Measurements from ENCODE around the gene PSAP. TPM values are rescaled to one million over a fixed set of nuclear protein-coding genes. Genes with fewer than 3 reads are reported as not detected.
"Not testable (repeated sequence)": the region's sequence is repeated elsewhere in the genome, so short reads cannot be mapped to it uniquely, and the experiment has no call there.

The PSAP gene
- total RNA-seq, 1 donor from 2014 or later, result 676 TPM

DNA sequence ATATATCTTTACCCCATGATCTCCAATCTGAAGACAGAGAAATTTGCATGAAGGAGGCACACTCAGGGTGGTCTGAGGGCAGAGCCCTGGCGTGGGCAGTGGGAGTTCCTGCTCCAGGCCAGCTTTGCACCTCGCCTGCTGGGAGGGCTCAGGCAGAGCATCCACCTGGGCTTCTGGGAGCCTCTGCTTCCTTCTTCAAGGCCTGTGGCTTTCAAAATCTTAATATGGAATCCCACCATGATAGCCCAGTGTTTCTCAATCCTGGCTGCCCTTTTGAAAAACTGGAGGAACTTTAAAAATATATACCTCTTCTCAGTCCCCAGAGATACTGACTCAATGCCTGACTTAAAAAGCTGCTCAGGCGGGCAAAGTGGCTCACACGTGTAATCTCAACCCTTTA lies 36.7 kb upstream of the PSAP start:
- TF ChIP-seq, protein P1, sequence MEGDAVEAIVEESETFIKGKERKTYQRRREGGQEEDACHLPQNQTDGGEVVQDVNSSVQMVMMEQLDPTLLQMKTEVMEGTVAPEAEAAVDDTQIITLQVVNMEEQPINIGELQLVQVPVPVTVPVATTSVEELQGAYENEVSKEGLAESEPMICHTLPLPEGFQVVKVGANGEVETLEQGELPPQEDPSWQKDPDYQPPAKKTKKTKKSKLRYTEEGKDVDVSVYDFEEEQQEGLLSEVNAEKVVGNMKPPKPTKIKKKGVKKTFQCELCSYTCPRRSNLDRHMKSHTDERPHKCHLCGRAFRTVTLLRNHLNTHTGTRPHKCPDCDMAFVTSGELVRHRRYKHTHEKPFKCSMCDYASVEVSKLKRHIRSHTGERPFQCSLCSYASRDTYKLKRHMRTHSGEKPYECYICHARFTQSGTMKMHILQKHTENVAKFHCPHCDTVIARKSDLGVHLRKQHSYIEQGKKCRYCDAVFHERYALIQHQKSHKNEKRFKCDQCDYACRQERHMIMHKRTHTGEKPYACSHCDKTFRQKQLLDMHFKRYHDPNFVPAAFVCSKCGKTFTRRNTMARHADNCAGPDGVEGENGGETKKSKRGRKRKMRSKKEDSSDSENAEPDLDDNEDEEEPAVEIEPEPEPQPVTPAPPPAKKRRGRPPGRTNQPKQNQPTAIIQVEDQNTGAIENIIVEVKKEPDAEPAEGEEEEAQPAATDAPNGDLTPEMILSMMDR (IDR thresholded peaks at IDR 0.05; ENCODE audit: unreplicated experiment), result no peak
- H3K4me1 Mint-ChIP-seq (ENCODE audit: unreplicated experiment), result peaks cover 4% of the 10 kb centered on the region
- peaks cover 5% of the 10 kb centered on the region for H3K27me3 Mint-ChIP-seq (ENCODE audit: unreplicated experiment)
- no peaks in the 10 kb centered on the region for H3K9me3 Mint-ChIP-seq (ENCODE audit: unreplicated experiment)
- H3K36me3 Mint-ChIP-seq (ENCODE audit: low read depth, unreplicated experiment), result no peaks in the 10 kb centered on the region
- no peak overlapping the region for H3K4me3 Mint-ChIP-seq (ENCODE audit: unreplicated experiment)
- no peak for DNase-seq (ENCODE audit: low spot score)
- H3K27ac Mint-ChIP-seq (ENCODE audit: unreplicated experiment), result no peak overlapping the region

DNA sequence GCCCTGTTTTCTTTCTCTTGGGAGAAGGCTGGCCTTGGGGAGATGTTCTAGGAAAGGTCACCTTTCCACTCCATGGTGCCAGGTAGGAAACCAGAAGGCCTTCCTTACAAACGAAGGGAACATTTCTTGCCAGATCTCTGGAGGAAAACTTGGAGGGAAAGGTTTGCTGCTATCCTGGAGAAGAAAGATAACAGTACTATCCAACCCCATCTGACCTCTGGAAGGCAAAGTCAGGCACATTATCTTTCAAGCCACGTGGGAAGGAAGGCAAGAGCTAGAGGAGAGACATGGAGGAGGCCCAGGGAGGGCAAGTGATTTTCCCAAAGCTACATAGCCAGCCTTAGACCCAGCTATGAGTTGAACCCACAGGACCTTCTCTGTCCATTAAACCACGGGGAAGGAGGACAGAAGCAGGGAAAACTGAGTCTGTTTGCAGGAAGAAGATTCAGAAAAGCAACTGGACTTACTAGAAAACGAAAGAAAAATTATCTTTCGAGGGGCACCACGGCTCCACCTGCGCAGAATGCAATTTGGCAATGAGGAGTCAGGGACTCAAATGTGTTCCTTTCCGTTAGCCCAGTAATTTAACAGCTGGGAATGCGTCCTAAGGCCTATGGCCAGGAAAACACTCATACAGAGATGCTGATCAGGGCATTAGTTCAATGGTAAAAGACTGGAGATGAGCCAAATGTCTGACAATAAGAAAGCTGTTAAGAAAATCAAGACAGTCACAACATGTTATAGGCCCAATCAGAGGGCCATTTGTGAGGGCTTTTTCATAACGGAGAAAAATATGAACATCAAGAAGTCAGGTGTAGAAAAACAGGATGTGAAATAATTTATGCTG lies 32.0 kb upstream of the PSAP start:
- Mint-ChIP-seq H3K4me1 (ENCODE audit: unreplicated experiment) (no peaks in the 10 kb centered on the region), H3K27me3 (ENCODE audit: unreplicated experiment) (no peaks in the 10 kb centered on the region), H3K36me3 (ENCODE audit: low read depth, unreplicated experiment) (no peaks in the 10 kb centered on the region), H3K4me3 (ENCODE audit: unreplicated experiment) (no peak overlapping the region), H3K27ac (ENCODE audit: unreplicated experiment) (no peak overlapping the region), H3K9me3 (ENCODE audit: unreplicated experiment) (no peaks in the 10 kb centered on the region)
- TF ChIP-seq, protein P1 (IDR thresholded peaks at IDR 0.05; ENCODE audit: unreplicated experiment), result no peak
- no peak for DNase-seq (ENCODE audit: low spot score)

DNA sequence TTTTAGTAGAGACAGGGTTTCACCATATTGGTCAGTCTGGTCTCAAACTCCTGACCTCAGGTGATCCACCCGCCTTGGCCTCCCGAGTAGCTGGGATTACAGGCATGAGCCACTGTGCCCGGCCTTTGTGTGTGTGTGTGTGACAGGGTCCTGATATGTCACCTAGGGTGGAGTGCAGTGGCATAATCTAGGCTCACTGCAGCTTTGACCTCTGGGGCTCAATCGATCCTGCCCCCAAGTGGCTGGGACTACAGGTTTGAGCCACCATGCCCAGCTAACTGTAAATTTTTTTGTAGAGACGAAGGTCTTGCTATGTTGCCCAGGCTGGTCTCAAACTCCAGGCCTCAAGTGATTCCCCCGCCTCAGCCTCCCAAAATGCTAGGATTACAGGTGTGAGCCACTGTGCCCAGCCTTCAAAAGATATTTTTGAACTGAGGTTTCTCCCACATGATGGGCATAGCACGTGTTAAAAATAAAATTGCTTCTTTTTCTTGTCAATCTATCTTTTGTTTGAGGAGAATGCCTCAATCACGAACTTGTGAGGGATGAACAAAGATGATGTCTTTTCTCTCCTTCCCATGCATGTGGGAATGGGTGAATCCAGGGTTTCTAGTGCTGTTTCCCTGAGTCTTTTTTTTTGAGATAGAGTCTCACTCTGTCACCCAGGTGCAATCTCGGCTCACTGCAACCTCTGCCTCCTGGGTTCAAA lies 30.8 kb upstream of the PSAP start:
- TF ChIP-seq, protein P1 (IDR thresholded peaks at IDR 0.05; ENCODE audit: unreplicated experiment), result no peak
- DNase-seq (ENCODE audit: low spot score), result no peak
- H3K9me3 Mint-ChIP-seq (ENCODE audit: unreplicated experiment), result no peaks in the 10 kb centered on the region
- H3K4me3 Mint-ChIP-seq (ENCODE audit: unreplicated experiment), result no peak overlapping the region
- H3K36me3 Mint-ChIP-seq (ENCODE audit: low read depth, unreplicated experiment), result no peaks in the 10 kb centered on the region
- H3K27me3 Mint-ChIP-seq (ENCODE audit: unreplicated experiment), result no peaks in the 10 kb centered on the region
- H3K4me1 Mint-ChIP-seq (ENCODE audit: unreplicated experiment), result no peaks in the 10 kb centered on the region
- no peak overlapping the region for H3K27ac Mint-ChIP-seq (ENCODE audit: unreplicated experiment)

DNA sequence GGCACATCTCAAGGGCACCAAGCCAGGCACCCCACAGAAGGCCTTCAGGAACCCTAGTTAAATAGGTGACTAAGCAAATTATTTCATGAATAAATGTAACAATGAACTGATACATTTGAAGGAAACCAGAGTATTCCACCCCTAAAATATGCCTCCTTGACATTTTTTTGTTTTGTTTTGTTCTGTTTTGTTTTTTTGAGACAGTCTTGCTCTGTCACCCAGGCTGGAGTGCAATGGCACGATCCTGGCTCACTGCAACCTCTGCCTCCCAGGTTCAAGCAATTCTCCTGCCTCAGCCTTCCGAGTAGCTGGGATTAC lies 30.2 kb upstream of the PSAP start:
- not testable (repeated sequence) for H3K4me1 Mint-ChIP-seq (ENCODE audit: unreplicated experiment); H3K27me3 Mint-ChIP-seq (ENCODE audit: unreplicated experiment); H3K36me3 Mint-ChIP-seq (ENCODE audit: low read depth, unreplicated experiment)

DNA sequence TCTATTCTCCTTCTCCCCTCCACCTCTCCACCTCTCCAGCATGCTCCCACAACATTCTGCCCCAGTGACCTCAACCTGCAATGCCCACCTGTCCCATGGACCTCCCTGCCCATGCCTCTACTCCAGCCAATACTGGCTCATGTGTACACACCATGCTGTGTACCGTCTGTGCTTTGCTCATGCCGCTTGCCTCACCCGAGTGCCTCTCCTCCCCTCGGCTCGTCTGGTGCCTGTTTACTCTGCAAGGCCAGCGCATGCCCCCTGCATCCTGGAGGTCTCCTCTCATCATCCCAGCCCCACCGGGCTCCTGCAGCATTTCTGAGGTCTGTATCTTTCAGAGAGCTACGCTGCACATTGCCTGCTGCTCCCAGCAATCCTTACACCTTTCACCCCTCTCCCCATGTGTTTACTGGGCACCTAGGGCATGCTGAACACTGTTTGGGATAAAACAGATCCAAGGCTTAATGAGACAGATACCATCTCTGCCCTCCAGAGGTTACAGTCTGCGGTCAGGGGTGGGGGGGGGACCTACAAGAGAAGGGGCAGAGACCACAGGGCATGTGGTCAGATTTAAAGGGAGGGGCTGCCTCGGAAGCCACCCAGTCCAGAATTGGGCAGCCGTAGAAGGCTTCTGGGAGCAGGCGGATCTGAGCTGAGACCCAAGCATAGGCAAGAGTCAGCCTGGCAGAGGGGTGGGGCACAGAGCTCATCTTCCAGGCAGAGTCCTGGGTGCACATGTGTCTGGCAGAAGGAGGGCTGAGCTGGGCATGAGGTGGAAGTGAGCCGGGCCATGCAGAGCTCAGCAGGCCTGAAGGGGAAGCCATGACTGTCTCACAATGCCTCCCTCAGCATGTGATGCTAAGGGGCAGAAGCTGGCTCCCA lies 29.6 kb upstream of the PSAP start:
- Mint-ChIP-seq H3K27ac (ENCODE audit: unreplicated experiment) (no peak overlapping the region), H3K4me3 (ENCODE audit: unreplicated experiment) (no peak overlapping the region), H3K27me3 (ENCODE audit: unreplicated experiment) (no peaks in the 10 kb centered on the region), H3K4me1 (ENCODE audit: unreplicated experiment) (no peaks in the 10 kb centered on the region), H3K9me3 (ENCODE audit: unreplicated experiment) (no peaks in the 10 kb centered on the region), H3K36me3 (ENCODE audit: low read depth, unreplicated experiment) (no peaks in the 10 kb centered on the region)
- DNase-seq (ENCODE audit: low spot score), result no peak
- TF ChIP-seq, protein P1 (IDR thresholded peaks at IDR 0.05; ENCODE audit: unreplicated experiment), result no peak

More for the DNA sequence above, 30.2 kb upstream of the PSAP start:
- not testable (repeated sequence) for H3K27ac Mint-ChIP-seq (ENCODE audit: unreplicated experiment); DNase-seq (ENCODE audit: low spot score); H3K4me3 Mint-ChIP-seq (ENCODE audit: unreplicated experiment); H3K9me3 Mint-ChIP-seq (ENCODE audit: unreplicated experiment)

All from endothelial cell (in vitro differentiated cells).